B cell (primary cell): ENCODE data around the gene SLC41A3. TPM values are rescaled to one million over a fixed set of nuclear protein-coding genes. Genes with fewer than 3 reads are reported as not detected.

Experiments
- ATAC-seq: fragments of 200-7000 bp; cut with Tn5 transposase; one replicate; pipeline ENCODE4 v1.10.0; 2021; ENCODE audit warnings: low read depth, mild to moderate bottlenecking, moderate number of reproducible peaks, moderate library complexity
- CTCF ChIA-PET: fragments of 350-600 bp; sonication (Branson Sonifier 250); formaldehyde crosslinking; loops from one replicate; lab custom pipeline; 2021; ENCODE audit warnings: antibody characterized with exemption, inconsistent platforms; lab: Charles Lee
- POLR2A ChIA-PET: fragments of 350-600 bp; sonication (Branson Sonifier 250); formaldehyde crosslinking; loops from one replicate; lab custom pipeline; 2021; ENCODE audit warnings: antibody characterized with exemption; lab: Charles Lee
- DNase-seq: peaks from one replicate; pipeline ENCODE4 v3.0.0; 2013
- H2AFZ ChIP-seq: 2 replicates; pipeline ENCODE4 v1.6.1; 2012; ENCODE audit warnings: mild to moderate bottlenecking, low read depth, low read length; ENCODE audit not compliant: insufficient read depth, poor library complexity, severe bottlenecking
- H3K27ac ChIP-seq, 2 donors: 1 replicate in 1 of 2; 2 replicates in 1 of 2; pipeline ENCODE4 v1.5.1; 2012 to 2013; ENCODE audit warnings: low read length in 2 of 2, mild to moderate bottlenecking in 2 of 2, moderate library complexity in 1 of 2
- H3K27me3 ChIP-seq, 4 experiments: fragments of 200-600 bp in 1 of 4; sonication (generic) in 1 of 4; replicated peaks in 1 of 4; 1 replicate in 2 of 4; 2 replicates in 2 of 4; pipeline versions ENCODE4 v1.6.1 to v1.7.0; 2013 to 2016; ENCODE audit warnings: low read length in 3 of 4, mild to moderate bottlenecking in 2 of 4, mixed read lengths in 1 of 4, moderate library complexity in 1 of 4; ENCODE audit not compliant: insufficient read depth in 4 of 4, control insufficient read depth in 3 of 4; ENCODE audit errors: control extremely low read depth in 1 of 4
- H3K36me3 ChIP-seq, 2 experiments: replicated peaks in 1 of 2; 1 replicate in 1 of 2; 2 replicates in 1 of 2; pipeline versions ENCODE4 v1.6.1 to v1.7.1; 2013; ENCODE audit warnings: low read length in 1 of 2; ENCODE audit not compliant: insufficient read depth in 2 of 2, control insufficient read depth in 1 of 2; ENCODE audit errors: control extremely low read depth in 1 of 2, extremely low read depth in 1 of 2
- H3K4me1 ChIP-seq, 2 donors: fragments of 200-600 bp in 1 of 2; sonication (generic) in 1 of 2; 1 replicate in 1 of 2; 2 replicates in 1 of 2; pipeline versions ENCODE4 v1.5.1 to v1.6.1; 2013 to 2017; ENCODE audit warnings: low read length in 2 of 2; ENCODE audit not compliant: control insufficient read depth in 2 of 2, insufficient read depth in 2 of 2
- H3K4me2 ChIP-seq: replicated peaks from 2 replicates; pipeline ENCODE3; 2012; ENCODE audit warnings: mild to moderate bottlenecking, low read depth, low read length; ENCODE audit not compliant: poor library complexity, severe bottlenecking
- H3K4me3 ChIP-seq, 5 experiments: fragments of 200-600 bp in 1 of 5; sonication (generic) in 1 of 5; 1 replicate in 3 of 5; 2 replicates in 2 of 5; pipeline versions ENCODE4 v1.5.1 to v1.7.0; 2011 to 2016; ENCODE audit warnings: low read length in 4 of 5, mild to moderate bottlenecking in 4 of 5, low read depth in 2 of 5, control low read depth in 1 of 5, moderate library complexity in 1 of 5; ENCODE audit not compliant: insufficient read depth in 1 of 5; ENCODE audit errors: control extremely low read depth in 1 of 5, extremely low read depth in 1 of 5
- H3K79me2 ChIP-seq: fragments of 200-600 bp; sonication (generic); one replicate; pipeline ENCODE4 v1.6.0; 2016; ENCODE audit warnings: low read length; ENCODE audit not compliant: control insufficient read depth, insufficient read depth
- H3K9ac ChIP-seq: fragments of 200-600 bp; sonication (generic); 2 replicates; pipeline ENCODE4 v1.6.1; 2017; ENCODE audit warnings: mild to moderate bottlenecking, low read length, moderate library complexity
- H3K9me3 ChIP-seq, 3 donors: one replicate each; pipeline versions ENCODE4 v1.6.1 to v1.7.1; 2013; ENCODE audit warnings: low read length in 2 of 3; ENCODE audit not compliant: control insufficient read depth in 2 of 3, insufficient read depth in 1 of 3; ENCODE audit errors: control extremely low read depth in 1 of 3
- H4K20me1 ChIP-seq: 2 replicates; pipeline ENCODE4 v1.6.0; 2012; ENCODE audit warnings: mild to moderate bottlenecking, low read length; ENCODE audit not compliant: insufficient read depth, control insufficient read depth, poor library complexity, severe bottlenecking
- H3K27ac Mint-ChIP-seq: one replicate; pipeline ENCODE4 v1.8.0; 2021; ENCODE audit warnings: mixed read lengths
- H3K27me3 Mint-ChIP-seq: one replicate; pipeline ENCODE4 v1.8.0; 2021; ENCODE audit warnings: mixed read lengths
- H3K4me1 Mint-ChIP-seq: one replicate; pipeline ENCODE4 v1.8.0; 2021; ENCODE audit warnings: mixed read lengths
- H3K4me3 Mint-ChIP-seq: one replicate; pipeline ENCODE4 v1.8.0; 2021; ENCODE audit warnings: mixed read lengths
- H3K9me3 Mint-ChIP-seq: one replicate; pipeline ENCODE4 v1.8.0; 2022; ENCODE audit warnings: mixed read lengths; ENCODE audit not compliant: insufficient read depth
- EZH2 ChIP-seq: IDR thresholded peaks from 2 replicates; pipeline ENCODE4 v1.6.1; 2012; ENCODE audit warnings: borderline replicate concordance, low read depth, mild to moderate bottlenecking, moderate library complexity, low read length; ENCODE audit not compliant: insufficient read depth, poor library complexity, severe bottlenecking
- WGBS: methylation state at CpG from one replicate; pipeline ENCODE4 v1.1.5; 2013; ENCODE audit warnings: missing lambda C conversion rate; ENCODE audit not compliant: insufficient coverage; 5-methylcytosine and 5-hydroxymethylcytosine counted together
- intact Hi-C: fragments of 100-400 bp; cut with micrococcal nuclease; formaldehyde crosslinking; loops from one replicate; pipeline ENCODE4 v1.10.0; 2022
- polyA plus RNA-seq: library from polyadenylated mRNA; depleted of rRNA; stranded (reverse); fragments of >200 nt; gene quantifications from 2 replicates; pipeline ENCODE4 v1.2.3, GENCODE V29; 2012
- total RNA-seq, 2 donors: library from RNA; stranded (reverse); fragments of 120-200 nt in 1 of 2; gene quantifications; 1 replicate in 1 of 2; 2 replicates in 1 of 2; pipeline versions ENCODE4 v1.2.3 to v1.2.4, GENCODE V29; 2013 to 2022
- TF ChIP-seq, protein P1 (sequence below): fragments of 200-600 bp; IDR thresholded peaks from one replicate; pipeline ENCODE4 v1.8.0; 2022; ENCODE audit warnings: antibody characterized with exemption, mild to moderate bottlenecking

Gene SLC41A3
- total and polyA plus RNA-seq, 2 donors (not counting 1 experiment from before 2014, with no cell fraction given) = 34.2 to 39.3 TPM

DNA sequence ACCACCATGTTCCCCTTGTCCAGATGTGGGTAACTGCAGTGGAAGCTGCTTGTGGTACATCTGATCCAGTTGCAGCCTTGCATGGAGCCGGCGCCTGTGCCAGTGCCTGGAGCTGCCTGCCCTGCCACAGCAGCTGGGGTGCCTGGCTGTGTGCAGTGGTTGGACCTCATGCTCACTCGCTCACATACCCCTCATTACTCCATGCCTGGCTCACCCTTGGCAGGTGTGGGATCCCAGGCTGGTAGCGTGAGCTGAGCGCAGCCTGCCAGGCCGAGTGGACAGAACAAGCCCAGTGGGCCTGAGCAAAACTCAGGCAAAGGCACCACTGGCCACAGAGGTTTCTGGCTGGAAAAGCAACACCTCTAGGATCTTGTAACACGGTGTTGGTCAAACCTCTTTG, 79.2 kb downstream of the SLC41A3 start:
- no peaks in the 10 kb centered on the region for H4K20me1 ChIP-seq
- peaks cover 0 to 23% of the 10 kb centered on the region in 2 experiments for H3K36me3 ChIP-seq
- H3K9ac ChIP-seq = no peak overlapping the region
- no peak for DNase-seq
- Mint-ChIP-seq H3K4me1 (no peaks in the 10 kb centered on the region), H3K4me3 (no peak overlapping the region), H3K27ac (no peak overlapping the region), H3K9me3 (peaks cover 2% of the 10 kb centered on the region), H3K27me3 (no peaks in the 10 kb centered on the region)
- over 99% methylated on average over 7 of the region's 7 CpGs for WGBS
- H3K27me3 ChIP-seq = no peaks in the 10 kb centered on the region
- no peak for ATAC-seq
- peaks cover 0 to 11% (median 0%) of the 10 kb centered on the region in 3 donors for H3K9me3 ChIP-seq
- ChIA-PET POLR2A (no interaction called here), CTCF (no interaction called here)
- no peaks in the 10 kb centered on the region for H3K79me2 ChIP-seq
- H3K27ac ChIP-seq = no peak overlapping the region
- no peak overlapping the region for H3K4me3 ChIP-seq
- H3K4me2 ChIP-seq = no peak overlapping the region
- intact Hi-C loops = no loop called here
- TF ChIP-seq, protein P1, sequence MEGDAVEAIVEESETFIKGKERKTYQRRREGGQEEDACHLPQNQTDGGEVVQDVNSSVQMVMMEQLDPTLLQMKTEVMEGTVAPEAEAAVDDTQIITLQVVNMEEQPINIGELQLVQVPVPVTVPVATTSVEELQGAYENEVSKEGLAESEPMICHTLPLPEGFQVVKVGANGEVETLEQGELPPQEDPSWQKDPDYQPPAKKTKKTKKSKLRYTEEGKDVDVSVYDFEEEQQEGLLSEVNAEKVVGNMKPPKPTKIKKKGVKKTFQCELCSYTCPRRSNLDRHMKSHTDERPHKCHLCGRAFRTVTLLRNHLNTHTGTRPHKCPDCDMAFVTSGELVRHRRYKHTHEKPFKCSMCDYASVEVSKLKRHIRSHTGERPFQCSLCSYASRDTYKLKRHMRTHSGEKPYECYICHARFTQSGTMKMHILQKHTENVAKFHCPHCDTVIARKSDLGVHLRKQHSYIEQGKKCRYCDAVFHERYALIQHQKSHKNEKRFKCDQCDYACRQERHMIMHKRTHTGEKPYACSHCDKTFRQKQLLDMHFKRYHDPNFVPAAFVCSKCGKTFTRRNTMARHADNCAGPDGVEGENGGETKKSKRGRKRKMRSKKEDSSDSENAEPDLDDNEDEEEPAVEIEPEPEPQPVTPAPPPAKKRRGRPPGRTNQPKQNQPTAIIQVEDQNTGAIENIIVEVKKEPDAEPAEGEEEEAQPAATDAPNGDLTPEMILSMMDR = no peak
- no peak for TF ChIP-seq EZH2
- no peak overlapping the region for H2AFZ ChIP-seq
- no peaks in the 10 kb centered on the region for H3K4me1 ChIP-seq

DNA sequence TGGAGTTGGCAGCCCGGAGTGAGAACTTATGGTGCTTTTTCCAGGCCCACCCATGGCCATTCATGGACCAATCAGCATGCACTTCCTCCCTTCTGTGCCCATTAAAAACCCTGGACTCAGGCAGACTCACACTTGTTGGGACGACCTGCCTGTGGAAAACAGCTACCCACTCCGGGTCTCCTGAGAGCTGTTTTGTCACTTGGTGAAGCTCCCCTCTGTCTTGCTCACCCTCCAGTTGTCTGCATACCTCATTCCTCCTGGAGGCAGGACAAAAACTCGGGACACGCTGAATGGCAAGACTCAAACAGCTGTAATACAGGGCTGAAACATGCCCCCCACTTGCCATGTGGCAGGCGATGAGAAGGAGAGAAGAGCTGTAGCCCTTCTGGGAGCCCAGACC, 79.7 kb downstream of the SLC41A3 start:
- H3K4me3 ChIP-seq = no peak overlapping the region
- peaks cover 0 to 23% of the 10 kb centered on the region in 2 experiments for H3K36me3 ChIP-seq
- H3K9me3 Mint-ChIP-seq = peaks cover 2% of the 10 kb centered on the region
- DNase-seq (no peak), ATAC-seq (no peak)
- no peak overlapping the region for H3K9ac ChIP-seq
- no peaks in the 10 kb centered on the region for H3K4me1 Mint-ChIP-seq
- H4K20me1 ChIP-seq = no peaks in the 10 kb centered on the region
- H3K27ac ChIP-seq = no peak overlapping the region
- H3K4me3 Mint-ChIP-seq = no peak overlapping the region
- no peaks in the 10 kb centered on the region for H3K4me1 ChIP-seq
- WGBS = 99% methylated on average over 6 of the region's 6 CpGs
- no peak overlapping the region for H3K27ac Mint-ChIP-seq
- intact Hi-C loops = no loop called here
- no peak for TF ChIP-seq EZH2
- TF ChIP-seq, protein P1 = no peak
- H3K27me3 Mint-ChIP-seq = no peaks in the 10 kb centered on the region
- peaks cover 0 to 11% (median 0%) of the 10 kb centered on the region in 3 donors for H3K9me3 ChIP-seq
- ChIA-PET POLR2A (no interaction called here), CTCF (no interaction called here)
- H3K79me2 ChIP-seq = no peaks in the 10 kb centered on the region
- H2AFZ ChIP-seq = no peak overlapping the region
- no peak overlapping the region for H3K4me2 ChIP-seq
- H3K27me3 ChIP-seq = no peaks in the 10 kb centered on the region
